Measurements from ENCODE around the gene COL8A1.
"Not testable (repeated sequence)": the region's sequence is repeated elsewhere in the genome, so short reads cannot be mapped to it uniquely, and the experiment has no call there.

Gene COL8A1

DNA sequence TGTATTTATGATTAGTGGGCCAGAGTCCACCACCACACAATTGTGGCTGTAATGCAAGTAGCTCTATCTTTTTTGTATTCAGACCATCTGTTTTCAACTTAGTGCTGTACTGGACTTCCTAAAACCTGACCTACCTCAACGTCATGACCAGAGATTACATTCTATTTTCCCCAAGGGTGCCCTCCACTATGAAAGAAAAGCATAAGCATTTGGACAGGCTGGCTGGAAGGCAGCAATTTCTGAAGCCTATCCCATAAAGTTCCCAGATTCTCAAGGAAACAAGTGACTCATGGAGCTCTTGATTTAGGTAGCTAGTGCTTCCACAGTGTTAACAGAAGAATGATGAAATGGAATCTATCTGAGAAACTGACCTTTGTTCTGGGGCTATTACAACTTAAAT is 75.8 kb downstream of the COL8A1 start:
- H3K36me3 Mint-ChIP-seq (ENCODE audit: low read depth), result no peaks in the 10 kb centered on the region
- no peak overlapping the region for H3K4me3 Mint-ChIP-seq

DNA sequence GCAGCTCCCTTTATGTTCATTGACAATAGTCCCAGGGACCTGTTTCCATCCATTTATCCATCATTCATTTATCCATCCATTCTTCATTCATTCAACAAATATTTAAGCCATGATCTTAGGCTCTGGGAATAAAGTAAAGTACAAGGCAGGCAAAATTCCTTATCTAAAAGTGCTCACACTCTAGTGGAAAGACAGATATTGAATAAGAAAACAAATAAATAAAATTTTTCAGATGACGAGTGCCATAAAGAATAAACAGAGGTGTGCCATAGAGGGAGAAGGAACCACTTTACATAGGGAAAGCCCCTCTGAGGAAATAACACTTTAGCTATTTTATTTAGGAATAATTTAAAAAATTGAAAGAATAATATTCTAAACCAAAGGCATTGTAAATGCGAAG is 76.2 kb downstream of the COL8A1 start:
- no peak overlapping the region for H3K4me3 Mint-ChIP-seq
- no peaks in the 10 kb centered on the region for H3K36me3 Mint-ChIP-seq (ENCODE audit: low read depth)
- H3K9me3 Mint-ChIP-seq, result no peaks in the 10 kb centered on the region
- H3K27me3 Mint-ChIP-seq (ENCODE audit: low read depth), result peaks cover 3% of the 10 kb centered on the region
- DNase-seq (ENCODE audit: low spot score), result no peak
- no peak overlapping the region for H3K27ac Mint-ChIP-seq
- H3K4me1 Mint-ChIP-seq (ENCODE audit: low read depth), result no peaks in the 10 kb centered on the region

More for the DNA sequence above, 75.8 kb downstream of the COL8A1 start:
- Mint-ChIP-seq H3K4me1 (ENCODE audit: low read depth) (no peaks in the 10 kb centered on the region), H3K27ac (no peak overlapping the region), H3K9me3 (no peaks in the 10 kb centered on the region), H3K27me3 (ENCODE audit: low read depth) (peaks cover 3% of the 10 kb centered on the region)
- DNase-seq (ENCODE audit: low spot score), result no peak

DNA sequence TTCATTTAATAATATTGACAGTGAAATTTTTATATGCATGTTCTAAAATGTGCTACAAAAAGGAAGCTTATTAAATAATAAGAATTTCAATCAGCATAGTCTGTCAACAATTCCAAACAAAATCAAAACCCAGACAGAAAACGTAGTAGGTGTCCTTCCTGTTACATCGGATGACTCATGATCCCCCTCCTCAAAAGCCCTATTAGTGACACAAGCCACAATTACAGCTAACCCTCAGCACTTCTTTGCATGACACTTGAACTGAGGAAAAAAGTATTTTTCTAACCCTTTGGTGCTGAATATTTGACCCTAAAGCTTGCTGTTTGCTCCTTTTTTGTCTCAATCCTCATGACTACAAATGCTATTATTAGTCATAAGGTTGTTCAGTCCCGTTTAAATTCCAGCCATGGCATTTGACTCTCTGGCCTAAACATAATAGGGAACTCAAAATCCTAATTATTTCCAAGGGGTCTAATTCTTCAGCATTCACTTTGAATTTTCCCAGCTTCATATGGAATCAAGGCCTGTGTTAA is 78.1 kb downstream of the COL8A1 start:
- no peaks in the 10 kb centered on the region for H3K36me3 Mint-ChIP-seq (ENCODE audit: low read depth)
- H3K27ac Mint-ChIP-seq, result no peak overlapping the region
- H3K4me1 Mint-ChIP-seq (ENCODE audit: low read depth), result no peaks in the 10 kb centered on the region
- no peak for DNase-seq (ENCODE audit: low spot score)
- H3K4me3 Mint-ChIP-seq, result no peak overlapping the region
- no peaks in the 10 kb centered on the region for H3K9me3 Mint-ChIP-seq
- H3K27me3 Mint-ChIP-seq (ENCODE audit: low read depth), result peaks cover 6% of the 10 kb centered on the region

DNA sequence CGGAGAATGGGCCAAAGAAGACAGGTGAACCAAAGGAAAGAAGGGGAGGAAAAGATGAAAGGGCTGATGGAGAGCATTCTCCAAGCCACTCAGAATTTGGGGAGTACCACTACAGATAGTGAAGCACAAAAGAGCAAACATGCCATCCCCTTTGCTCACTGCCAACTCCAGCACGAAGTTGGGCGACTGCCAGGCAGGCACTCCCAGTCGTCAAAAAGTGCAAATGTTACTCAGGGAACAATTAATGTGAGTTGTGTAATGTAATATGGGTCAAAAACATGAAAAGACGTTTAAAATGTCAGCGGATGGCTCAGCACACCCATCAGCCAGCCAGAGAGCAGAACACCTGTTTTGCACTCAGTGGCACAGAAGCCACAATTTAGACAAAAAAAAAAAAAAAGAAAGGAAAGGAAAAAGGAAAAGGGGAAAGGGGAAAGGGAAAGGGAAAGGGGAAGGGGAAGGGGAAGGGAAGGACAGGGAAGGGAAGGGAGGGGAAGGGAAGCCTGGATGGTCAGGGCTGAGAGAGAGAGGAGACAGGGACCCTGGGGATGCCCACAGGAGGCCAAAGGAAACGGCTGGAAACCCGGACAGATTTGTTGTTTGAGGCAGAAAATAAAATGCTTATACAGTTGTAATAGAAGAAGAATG is 82.7 kb downstream of the COL8A1 start:
- Mint-ChIP-seq H3K9me3 (no peaks in the 10 kb centered on the region), H3K4me3 (no peak overlapping the region)

DNA sequence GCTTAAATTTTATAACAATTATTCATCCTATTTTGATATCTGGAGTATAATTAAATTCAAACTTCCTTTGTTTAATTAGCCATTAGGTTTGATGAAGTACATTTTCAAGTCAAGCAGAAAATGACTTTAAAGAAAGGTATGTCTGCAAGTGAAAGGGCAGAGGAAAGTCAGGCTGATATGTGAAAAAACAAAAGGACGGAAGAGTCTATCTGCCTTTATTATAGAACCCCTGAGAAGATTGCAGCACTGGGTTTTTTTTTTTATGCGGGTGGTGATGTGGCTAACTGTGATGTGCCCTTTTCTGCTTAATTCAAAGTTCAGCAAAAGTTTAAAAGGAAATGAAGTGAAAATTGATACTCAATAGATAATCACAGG is 83.2 kb downstream of the COL8A1 start:
- Mint-ChIP-seq H3K27ac (no peak overlapping the region), H3K36me3 (ENCODE audit: low read depth) (no peaks in the 10 kb centered on the region), H3K4me1 (ENCODE audit: low read depth) (no peaks in the 10 kb centered on the region), H3K4me3 (no peak overlapping the region), H3K9me3 (no peaks in the 10 kb centered on the region), H3K27me3 (ENCODE audit: low read depth) (peaks cover 6% of the 10 kb centered on the region)
- no peak for DNase-seq (ENCODE audit: low spot score)

More for the DNA sequence above, 82.7 kb downstream of the COL8A1 start:
- Mint-ChIP-seq H3K27ac (no peak overlapping the region), H3K27me3 (ENCODE audit: low read depth) (peaks cover 6% of the 10 kb centered on the region), H3K36me3 (ENCODE audit: low read depth) (no peaks in the 10 kb centered on the region), H3K4me1 (ENCODE audit: low read depth) (no peaks in the 10 kb centered on the region)
- no peak for DNase-seq (ENCODE audit: low spot score)

DNA sequence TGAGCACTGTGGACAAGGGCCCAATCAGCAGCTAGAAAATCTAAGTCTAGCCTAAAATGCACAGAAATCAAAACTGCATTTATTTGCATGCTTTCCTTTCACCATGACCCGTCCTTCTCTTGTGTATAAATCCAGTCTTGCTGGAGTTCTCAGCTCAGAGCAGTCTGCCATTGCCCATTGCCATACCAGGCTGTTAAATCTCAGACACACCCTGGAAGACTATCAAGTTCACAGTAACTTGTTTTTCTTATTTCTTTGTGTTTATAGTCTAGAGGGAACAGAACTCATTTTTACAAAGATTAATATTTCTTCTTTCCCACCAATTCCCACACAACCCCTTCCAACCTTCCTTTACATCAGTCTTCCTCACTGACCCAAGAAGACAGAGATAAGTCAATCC is 85.9 kb downstream of the COL8A1 start:
- Mint-ChIP-seq H3K4me3 (no peak overlapping the region), H3K36me3 (ENCODE audit: low read depth) (no peaks in the 10 kb centered on the region), H3K27ac (no peak overlapping the region), H3K4me1 (ENCODE audit: low read depth) (no peaks in the 10 kb centered on the region), H3K27me3 (ENCODE audit: low read depth) (peaks cover 3% of the 10 kb centered on the region), H3K9me3 (no peaks in the 10 kb centered on the region)
- no peak for DNase-seq (ENCODE audit: low spot score)

DNA sequence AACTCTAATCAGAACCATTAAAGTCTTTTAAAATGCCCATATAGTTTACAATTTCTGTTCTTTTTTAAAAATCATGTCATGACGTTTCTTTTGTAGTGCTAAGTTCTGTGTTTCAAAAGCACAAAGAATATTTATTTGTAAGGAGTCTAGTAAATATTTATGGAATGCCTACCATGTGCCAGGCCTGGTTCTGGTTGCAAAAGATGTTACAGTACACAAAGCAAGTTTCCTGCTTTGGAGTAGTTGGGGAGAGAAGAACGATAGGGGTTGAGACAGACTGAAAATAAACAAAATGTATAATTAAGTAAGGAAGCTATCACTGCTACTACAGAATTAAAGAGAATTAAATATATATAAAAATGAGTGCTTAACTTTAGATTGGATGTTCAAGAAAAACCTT is 92.5 kb downstream of the COL8A1 start:
- H3K4me3 Mint-ChIP-seq, result no peak overlapping the region
- no peaks in the 10 kb centered on the region for H3K4me1 Mint-ChIP-seq (ENCODE audit: low read depth)
- H3K36me3 Mint-ChIP-seq (ENCODE audit: low read depth), result no peaks in the 10 kb centered on the region
- no peaks in the 10 kb centered on the region for H3K27me3 Mint-ChIP-seq (ENCODE audit: low read depth)
- H3K27ac Mint-ChIP-seq, result no peak overlapping the region
- H3K9me3 Mint-ChIP-seq, result no peaks in the 10 kb centered on the region
- DNase-seq (ENCODE audit: low spot score), result no peak

DNA sequence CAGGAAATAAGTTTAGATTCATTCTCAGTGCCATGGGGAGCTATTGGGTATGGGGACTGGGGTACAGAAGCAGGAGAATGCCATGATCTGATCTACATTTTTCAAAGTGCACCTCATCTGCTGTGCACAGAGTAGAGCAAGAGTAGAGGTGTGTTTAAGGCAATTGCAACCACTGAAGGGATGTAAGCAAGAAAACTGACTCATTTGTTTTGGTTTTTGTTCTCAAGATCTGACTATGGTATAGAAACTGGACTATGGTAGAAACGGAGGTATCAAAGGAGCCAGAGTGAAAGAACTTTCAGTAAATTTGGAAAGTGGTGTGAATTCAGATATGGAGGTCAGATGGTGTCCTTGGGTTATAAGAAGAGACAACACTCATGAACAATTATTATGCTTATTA is 93.1 kb downstream of the COL8A1 start:
- no peaks in the 10 kb centered on the region for H3K27me3 Mint-ChIP-seq (ENCODE audit: low read depth)
- no peaks in the 10 kb centered on the region for H3K4me1 Mint-ChIP-seq (ENCODE audit: low read depth)
- no peak for DNase-seq (ENCODE audit: low spot score)
- no peaks in the 10 kb centered on the region for H3K9me3 Mint-ChIP-seq
- H3K27ac Mint-ChIP-seq, result no peak overlapping the region
- H3K4me3 Mint-ChIP-seq, result no peak overlapping the region
- H3K36me3 Mint-ChIP-seq (ENCODE audit: low read depth), result no peaks in the 10 kb centered on the region

DNA sequence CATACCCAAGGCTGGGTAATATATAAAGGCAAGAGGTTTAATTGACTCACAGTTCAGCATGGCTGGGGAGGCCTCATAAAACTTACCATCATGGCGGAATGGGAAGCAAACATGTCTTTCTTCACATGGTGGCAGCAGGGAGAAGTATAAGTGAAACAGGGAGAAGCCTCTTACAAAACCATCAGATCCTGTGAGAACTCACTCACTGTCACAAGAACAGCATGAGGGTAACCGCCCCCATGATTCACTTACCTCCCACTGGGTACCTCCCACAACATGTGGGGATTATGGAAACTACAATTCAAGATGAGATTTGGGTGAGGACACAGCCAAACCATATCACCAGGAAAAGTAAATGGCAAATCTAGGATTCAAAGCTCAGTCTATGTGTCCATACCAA is 102.0 kb downstream of the COL8A1 start:
- H3K27me3 Mint-ChIP-seq (ENCODE audit: low read depth); DNase-seq (ENCODE audit: low spot score); H3K36me3 Mint-ChIP-seq (ENCODE audit: low read depth): not testable (repeated sequence)

DNA sequence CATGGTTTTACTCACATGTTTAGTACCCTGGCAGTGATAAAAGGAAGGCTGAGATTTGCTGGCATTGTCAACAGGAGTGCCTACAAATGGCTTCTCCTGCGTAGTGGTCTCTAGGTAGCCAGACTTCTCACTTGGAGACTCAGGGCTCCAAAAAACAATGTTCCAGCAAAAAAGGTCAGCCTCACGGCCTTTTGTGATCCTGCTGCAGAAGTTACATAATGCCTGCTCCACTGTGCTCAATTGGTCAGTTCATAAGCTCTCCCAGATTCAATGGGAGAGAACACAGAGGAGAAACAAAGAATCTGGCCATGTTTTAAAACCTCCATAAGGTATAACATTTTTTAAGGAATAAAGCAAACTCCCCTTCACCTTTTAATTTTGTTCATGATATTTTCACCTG is 103.2 kb downstream of the COL8A1 start:
- Mint-ChIP-seq H3K27ac (no peak overlapping the region), H3K4me3 (no peak overlapping the region), H3K4me1 (ENCODE audit: low read depth) (no peaks in the 10 kb centered on the region), H3K36me3 (ENCODE audit: low read depth) (no peaks in the 10 kb centered on the region), H3K9me3 (peaks cover 5% of the 10 kb centered on the region), H3K27me3 (ENCODE audit: low read depth) (no peaks in the 10 kb centered on the region)
- no peak for DNase-seq (ENCODE audit: low spot score)

More for the DNA sequence above, 102.0 kb downstream of the COL8A1 start:
- H3K9me3 Mint-ChIP-seq; H3K4me3 Mint-ChIP-seq; H3K27ac Mint-ChIP-seq; H3K4me1 Mint-ChIP-seq (ENCODE audit: low read depth): not testable (repeated sequence)

DNA sequence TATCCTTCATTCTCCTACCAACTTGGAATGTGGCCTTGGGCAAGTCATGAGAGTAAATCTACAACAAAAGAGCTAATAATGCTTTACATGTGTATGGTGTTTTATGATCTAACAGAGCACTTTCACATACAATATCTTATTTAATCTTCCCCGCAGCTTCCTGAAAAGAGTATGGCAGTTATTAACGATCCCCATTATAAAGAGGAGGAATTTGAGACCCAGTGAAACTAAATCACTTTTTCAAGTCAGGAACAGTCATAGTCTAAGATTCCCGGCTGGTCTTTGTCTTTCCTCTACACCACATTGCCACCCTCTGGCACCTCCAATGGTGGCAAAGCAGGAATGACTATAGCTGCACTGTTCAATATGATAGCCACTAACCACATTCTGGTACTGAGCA is 109.5 kb downstream of the COL8A1 start:
- H3K4me1 Mint-ChIP-seq (ENCODE audit: low read depth), result no peaks in the 10 kb centered on the region
- no peak for DNase-seq (ENCODE audit: low spot score)
- H3K27ac Mint-ChIP-seq, result no peak overlapping the region

DNA sequence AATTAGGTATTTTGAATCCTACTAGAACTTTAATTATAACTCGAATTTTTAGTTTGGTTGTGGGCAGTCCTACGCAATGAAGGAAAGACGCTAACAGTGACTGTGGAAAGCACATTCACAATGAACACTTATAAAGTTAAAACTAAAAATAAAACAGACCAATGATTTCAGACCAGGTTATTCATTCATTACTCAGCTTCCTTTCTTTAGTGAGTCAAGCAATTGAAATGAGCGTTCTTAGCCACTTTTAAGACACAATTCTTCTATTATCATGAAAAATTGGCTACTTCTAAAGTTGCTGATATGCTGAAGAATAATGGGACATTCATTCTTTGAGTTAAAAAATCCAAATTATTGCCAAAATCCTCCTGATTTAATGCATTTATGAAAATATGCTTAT is 113.3 kb downstream of the COL8A1 start:
- Mint-ChIP-seq H3K4me1 (ENCODE audit: low read depth) (no peaks in the 10 kb centered on the region), H3K27me3 (ENCODE audit: low read depth) (peaks cover 10% of the 10 kb centered on the region), H3K36me3 (ENCODE audit: low read depth) (no peaks in the 10 kb centered on the region), H3K27ac (no peak overlapping the region), H3K9me3 (no peaks in the 10 kb centered on the region), H3K4me3 (no peak overlapping the region)
- no peak for DNase-seq (ENCODE audit: low spot score)

More for the DNA sequence above, 109.5 kb downstream of the COL8A1 start:
- Mint-ChIP-seq H3K27me3 (ENCODE audit: low read depth) (peaks cover 3% of the 10 kb centered on the region), H3K4me3 (no peak overlapping the region), H3K9me3 (no peaks in the 10 kb centered on the region), H3K36me3 (ENCODE audit: low read depth) (no peaks in the 10 kb centered on the region)

DNA sequence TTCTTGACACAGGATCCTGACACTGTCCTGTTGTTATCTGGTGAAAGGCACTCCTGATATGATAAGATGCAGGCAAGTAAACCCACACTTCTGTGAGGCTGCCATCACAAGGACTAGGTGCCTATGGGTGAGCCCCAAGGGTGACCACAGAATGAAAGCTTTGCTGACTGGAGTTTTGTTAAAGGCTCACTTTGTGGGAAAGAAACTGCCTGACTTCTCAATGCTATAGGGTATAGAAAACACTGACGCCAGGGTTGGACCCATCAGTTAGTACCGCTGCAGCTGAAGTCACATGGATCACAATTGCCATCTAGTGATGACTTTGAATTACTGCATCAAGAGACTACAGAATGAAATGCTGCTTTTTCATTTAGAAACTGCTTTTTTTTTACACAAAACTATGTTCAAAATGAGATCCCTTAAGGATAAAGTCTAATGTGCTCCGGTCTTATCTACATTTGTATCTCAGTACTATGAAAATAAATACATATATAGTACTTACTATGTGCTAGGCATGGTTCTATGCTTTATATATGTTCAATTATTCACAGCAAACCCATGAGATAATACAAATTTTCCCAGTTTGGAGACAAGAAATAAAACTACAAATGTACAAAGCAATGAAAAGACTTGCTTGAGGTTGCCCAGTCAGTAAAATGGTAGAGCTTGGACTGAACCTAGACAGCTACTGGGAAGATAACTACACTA is 115.0 kb downstream of the COL8A1 start:
- Mint-ChIP-seq H3K27me3 (ENCODE audit: low read depth) (peaks cover 21% of the 10 kb centered on the region), H3K4me1 (ENCODE audit: low read depth) (no peaks in the 10 kb centered on the region), H3K27ac (no peak overlapping the region), H3K36me3 (ENCODE audit: low read depth) (no peaks in the 10 kb centered on the region), H3K9me3 (no peaks in the 10 kb centered on the region), H3K4me3 (no peak overlapping the region)
- DNase-seq (ENCODE audit: low spot score), result peak; percentile 4

DNA sequence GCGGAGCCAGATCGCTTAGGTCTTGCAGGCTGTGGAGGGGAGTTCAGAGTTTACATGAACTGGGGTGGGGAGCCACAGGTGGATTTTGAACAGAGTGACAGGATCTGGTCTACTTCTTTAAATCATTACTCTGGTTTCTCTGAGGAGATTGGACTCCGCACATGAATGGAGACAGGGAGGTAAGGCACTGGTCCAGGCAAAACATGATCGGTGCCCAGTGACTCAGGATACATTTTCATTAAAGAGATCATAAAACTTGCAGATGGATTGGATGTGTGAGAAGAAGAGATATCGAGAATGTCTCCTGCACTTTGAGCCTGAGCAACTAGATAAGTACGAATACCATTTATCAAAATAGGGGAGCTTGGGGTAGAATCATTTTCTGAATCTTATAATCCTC is 117.4 kb downstream of the COL8A1 start:
- H3K4me1 Mint-ChIP-seq (ENCODE audit: low read depth), result no peaks in the 10 kb centered on the region
- H3K27me3 Mint-ChIP-seq (ENCODE audit: low read depth), result peaks cover 26% of the 10 kb centered on the region
- DNase-seq (ENCODE audit: low spot score), result no peak
- no peak overlapping the region for H3K4me3 Mint-ChIP-seq
- no peaks in the 10 kb centered on the region for H3K9me3 Mint-ChIP-seq
- H3K27ac Mint-ChIP-seq, result no peak overlapping the region
- no peaks in the 10 kb centered on the region for H3K36me3 Mint-ChIP-seq (ENCODE audit: low read depth)

All from T-helper 2 cell treated with Interferon-gamma antibody and Interleukin-4, amounts not matched to agents 5 μg/mL and 100 μg/mL, for 36 hours (primary cell).